T-cell (primary cell): Measurements from ENCODE around the gene RCBTB2. TPM values are rescaled to one million over a fixed set of nuclear protein-coding genes. Genes with fewer than 3 reads are reported as not detected.

Experiments
- ATAC-seq, 4 experiments: fragments of 200-7000 bp in 3 of 4; fragments of 150-1000 bp in 1 of 4; cut with Tn5 transposase; replicated peaks in 1 of 4; 1 replicate in 3 of 4; 2 replicates in 1 of 4; pipeline ENCODE4 v1.10.0; 2021; ENCODE audit warnings: moderate library complexity in 3 of 4, mild to moderate bottlenecking in 2 of 4, moderate number of reproducible peaks in 1 of 4
- CTCF ChIA-PET, 2 donors: fragments of 300-600 bp; sonication (Branson Sonifier 250); formaldehyde crosslinking; loops; one replicate each; lab custom pipeline; 2022; ENCODE audit warnings: antibody characterized with exemption in 2 of 2; lab: Charles Lee
- POLR2A ChIA-PET, 2 donors: fragments of 300-600 bp; sonication (Branson Sonifier 250); formaldehyde crosslinking; loops; one replicate each; lab custom pipeline; 2022; ENCODE audit warnings: antibody characterized with exemption in 2 of 2; lab: Charles Lee
- DNase-seq, 35 experiments: peaks; one replicate each; pipeline versions ENCODE4 v3.0.0 to v3.0.0-alpha.2; 2013 to 2023
- H3K27ac ChIP-seq: one replicate; pipeline ENCODE4 v1.5.1; 2013; ENCODE audit warnings: low read length
- H3K27me3 ChIP-seq, 2 experiments: replicated peaks in 1 of 2; 1 replicate in 1 of 2; 2 replicates in 1 of 2; pipeline versions ENCODE4 v1.6.1 to v1.7.0; 2013; ENCODE audit warnings: low read length in 1 of 2, mixed read lengths in 1 of 2; ENCODE audit not compliant: control insufficient read depth in 2 of 2, insufficient read depth in 2 of 2; ENCODE audit errors: extremely low read depth in 1 of 2
- H3K36me3 ChIP-seq, 2 donors: 1 replicate in 1 of 2; 2 replicates in 1 of 2; pipeline versions ENCODE4 v1.6.1 to v1.7.0; 2013; ENCODE audit warnings: low read length in 1 of 2; ENCODE audit not compliant: control insufficient read depth in 2 of 2, insufficient read depth in 1 of 2; ENCODE audit errors: extremely low read depth in 1 of 2
- H3K4me1 ChIP-seq, 2 experiments: 1 replicate in 1 of 2; 2 replicates in 1 of 2; pipeline versions ENCODE4 v1.6.1 to v1.7.0; 2013; ENCODE audit warnings: low read length in 2 of 2, mixed read lengths in 1 of 2; ENCODE audit not compliant: insufficient read depth in 2 of 2, control insufficient read depth in 1 of 2; ENCODE audit errors: extremely low read depth in 1 of 2
- H3K4me3 ChIP-seq, 2 donors: 1 replicate in 1 of 2; 2 replicates in 1 of 2; pipeline versions ENCODE4 v1.5.1 to v1.7.0; 2013; ENCODE audit warnings: mild to moderate bottlenecking in 2 of 2, low read length in 1 of 2, moderate library complexity in 1 of 2; ENCODE audit not compliant: control insufficient read depth in 1 of 2; ENCODE audit errors: extremely low read depth in 1 of 2
- H3K9me3 ChIP-seq: 2 replicates; pipeline ENCODE4 v1.7.0; 2013
- H3K27ac Mint-ChIP-seq, 2 donors: one replicate each; pipeline ENCODE4 v1.8.0; 2020 to 2021; ENCODE audit warnings: mild to moderate bottlenecking in 2 of 2, mixed read lengths in 2 of 2
- H3K27me3 Mint-ChIP-seq, 2 donors: one replicate each; pipeline ENCODE4 v1.8.0; 2021 to 2022; ENCODE audit warnings: mixed read lengths in 2 of 2
- H3K36me3 Mint-ChIP-seq: one replicate; pipeline ENCODE4 v1.8.0; 2021; ENCODE audit warnings: mixed read lengths
- H3K4me1 Mint-ChIP-seq, 3 donors: one replicate each; pipeline ENCODE4 v1.8.0; 2020 to 2022; ENCODE audit warnings: mixed read lengths in 3 of 3, mild to moderate bottlenecking in 1 of 3
- H3K4me3 Mint-ChIP-seq, 3 donors: one replicate each; pipeline ENCODE4 v1.8.0; 2020 to 2022; ENCODE audit warnings: mild to moderate bottlenecking in 3 of 3, mixed read lengths in 3 of 3, moderate library complexity in 3 of 3
- H3K9me3 Mint-ChIP-seq, 3 donors: one replicate each; pipeline ENCODE4 v1.8.0; 2020 to 2022; ENCODE audit warnings: mixed read lengths in 3 of 3
- WGBS: methylation state at CpG from one replicate; pipeline ENCODE4 v1.1.5; 2013; ENCODE audit warnings: missing lambda C conversion rate; ENCODE audit not compliant: insufficient coverage; 5-methylcytosine and 5-hydroxymethylcytosine counted together
- total RNA-seq, 35 experiments: library from RNA in 6 of 35; stranded (reverse) in 6 of 35; fragments of 120-200 nt in 1 of 35; gene quantifications; one replicate each; pipeline versions ENCODE4 v1.2.1 to v1.2.4 and lab custom pipeline; 2013 to 2026

Gene RCBTB2
- total RNA-seq, 5 donors from 2014 or later (not counting 1 experiment from before 2014, with no cell fraction given) = 10.4 to 19.7 (median 16.2) TPM

- no peaks in the 10 kb centered on the region for H3K9me3 ChIP-seq
- Mint-ChIP-seq H3K4me1 (peaks cover 22 to 24% (median 22%) of the 10 kb centered on the region in 3 donors), H3K4me3 (no peak overlapping the region), H3K27ac (no peak overlapping the region), H3K36me3 (peaks cover 6% of the 10 kb centered on the region), H3K27me3 (no peaks in the 10 kb centered on the region), H3K9me3 (peaks cover 0 to 11% (median 0%) of the 10 kb centered on the region in 3 donors)
- ChIA-PET CTCF (interaction anchor here in 1 of 2 donors (0.7 to 1.3 kb wide), 2 partner anchors 44 to 423 kb away, joined by 5 to 6 read pairs; no protein-coding TSS in a partner anchor), POLR2A (interaction anchor here (0.6 to 0.7 kb wide), 2 partner anchors 9 to 194 kb away, joined by 3 to 5 read pairs; no protein-coding TSS in a partner anchor)
- H3K27me3 ChIP-seq = no peaks in the 10 kb centered on the region
- no peak overlapping the region for H3K27ac ChIP-seq
- H3K36me3 ChIP-seq = no peaks in the 10 kb centered on the region
- ATAC-seq (no peak), DNase-seq (no peak)
- WGBS = 92% methylated on average over 2 of the region's 2 CpGs
- H3K4me1 ChIP-seq = peaks cover 13 to 21% of the 10 kb centered on the region in 2 experiments
- H3K4me3 ChIP-seq = no peak overlapping the region
Measured at GRCh38 chr13:48535766-48536165, 2.9 kb upstream of the RCBTB2 start.

GRCh38 chr13:48534911-48535501 lies 2.1 kb upstream of the RCBTB2 start:
- ChIA-PET POLR2A (interaction anchor here in 1 of 2 donors (0.7 kb wide), 1 partner anchor 8 kb away, joined by 5 read pairs; no protein-coding TSS in a partner anchor), CTCF (interaction anchor here in 1 of 2 donors (0.7 to 1.8 kb wide), 3 partner anchors 15 to 423 kb away, joined by 3 to 10 read pairs (median 6); no protein-coding TSS in a partner anchor)
- no CpG with 5 or more reads among the region's 5 CpGs for WGBS
- Mint-ChIP-seq H3K27ac (peak overlapping the region in 1 of 2 donors; percentile 38), H3K4me3 (no peak overlapping the region), H3K9me3 (peaks cover 0 to 11% (median 0%) of the 10 kb centered on the region in 3 donors), H3K4me1 (peaks cover 23 to 31% (median 24%) of the 10 kb centered on the region in 3 donors), H3K27me3 (no peaks in the 10 kb centered on the region), H3K36me3 (peaks cover 6% of the 10 kb centered on the region)
- H3K27ac ChIP-seq = no peak overlapping the region
- H3K4me3 ChIP-seq = no peak overlapping the region
- no peaks in the 10 kb centered on the region for H3K27me3 ChIP-seq
- ATAC-seq (no peak), DNase-seq (no peak)
- H3K36me3 ChIP-seq = no peaks in the 10 kb centered on the region
- H3K4me1 ChIP-seq = peaks cover 13 to 21% of the 10 kb centered on the region in 2 experiments
- H3K9me3 ChIP-seq = no peaks in the 10 kb centered on the region

- no peaks in the 10 kb centered on the region for H3K27me3 Mint-ChIP-seq
- peaks cover 24 to 35% (median 25%) of the 10 kb centered on the region in 3 donors for H3K4me1 Mint-ChIP-seq
- H3K9me3 ChIP-seq = no peaks in the 10 kb centered on the region
- H3K27ac ChIP-seq = peak overlapping the region; percentile 97
- ChIA-PET POLR2A (interaction anchor here (0.5 to 0.9 kb wide), 5 partner anchors 11 to 420 kb away, joined by 3 to 6 read pairs (median 3); no protein-coding TSS in a partner anchor), CTCF (interaction anchor here (0.8 to 1.8 kb wide), 6 partner anchors 8 to 46 kb away, joined by 3 to 10 read pairs (median 4); no protein-coding TSS in a partner anchor)
- peaks cover 0 to 11% (median 0%) of the 10 kb centered on the region in 3 donors for H3K9me3 Mint-ChIP-seq
- H3K27me3 ChIP-seq = no peaks in the 10 kb centered on the region
- no peaks in the 10 kb centered on the region for H3K36me3 ChIP-seq
- peaks cover 2% of the 10 kb centered on the region for H3K36me3 Mint-ChIP-seq
- peak overlapping the region; percentile 99 for H3K27ac Mint-ChIP-seq
- ATAC-seq (no peak), DNase-seq (peak in 1 of 35 experiments; percentile 11)
- no peak overlapping the region for H3K4me3 ChIP-seq
- H3K4me3 Mint-ChIP-seq = peak overlapping the region; percentile 90 to 93 (median 92)
- peaks cover 13 to 21% of the 10 kb centered on the region in 2 experiments for H3K4me1 ChIP-seq
- 100% methylated on average over 2 of the region's 9 CpGs for WGBS
Measured at GRCh38 chr13:48533961-48534600, 1.2 kb upstream of the RCBTB2 start.

GRCh38 chr13:48532256-48532505 lies 699 bp downstream of the RCBTB2 start:
- Mint-ChIP-seq H3K27ac (peak overlapping the region; percentile 99), H3K4me3 (peak overlapping the region; percentile 90 to 93 (median 92)), H3K27me3 (no peaks in the 10 kb centered on the region), H3K4me1 (peaks cover 24 to 44% (median 26%) of the 10 kb centered on the region in 3 donors), H3K36me3 (peaks cover 2% of the 10 kb centered on the region), H3K9me3 (peaks cover 0 to 11% (median 0%) of the 10 kb centered on the region in 3 donors)
- ATAC-seq (peak; percentile 17 to 51 (median 33)), DNase-seq (no peak)
- Histone ChIP-seq H3K27me3 (no peaks in the 10 kb centered on the region), H3K27ac (peak overlapping the region; percentile 97), H3K36me3 (no peaks in the 10 kb centered on the region), H3K4me1 (peaks cover 13 to 21% of the 10 kb centered on the region in 2 experiments), H3K9me3 (no peaks in the 10 kb centered on the region), H3K4me3 (peak overlapping the region; percentile 87 to 96)
- 12% methylated on average over 16 of the region's 16 CpGs for WGBS
- CTCF ChIA-PET = interaction anchor here (0.6 to 1.8 kb wide), 13 partner anchors 10 to 709 kb away, joined by 3 to 10 read pairs (median 4); no protein-coding TSS in a partner anchor
- POLR2A ChIA-PET = interaction anchor here (0.6 to 1.8 kb wide), 14 partner anchors 8 to 230 kb away, joined by 3 to 7 read pairs (median 3); no protein-coding TSS in a partner anchor

- H3K4me1 ChIP-seq = peaks cover 13 to 22% of the 10 kb centered on the region in 2 experiments
- peak overlapping the region; percentile 87 to 96 for H3K4me3 ChIP-seq
- Mint-ChIP-seq H3K27ac (peak overlapping the region; percentile 99), H3K27me3 (no peaks in the 10 kb centered on the region), H3K4me3 (peak overlapping the region; percentile 90 to 93 (median 92)), H3K36me3 (peaks cover 2% of the 10 kb centered on the region), H3K4me1 (peaks cover 24 to 44% (median 26%) of the 10 kb centered on the region in 3 donors), H3K9me3 (peaks cover 0 to 8% (median 0%) of the 10 kb centered on the region in 3 donors)
- no peaks in the 10 kb centered on the region for H3K36me3 ChIP-seq
- POLR2A ChIA-PET = interaction anchor here in 1 of 2 donors (1.8 kb wide), 1 partner anchor 39 kb away, joined by 5 read pairs; no protein-coding TSS in a partner anchor
- peak in 1 of 4 experiments; percentile 3 for ATAC-seq
- WGBS = 50% methylated on average over 17 of the region's 19 CpGs
- no peaks in the 10 kb centered on the region for H3K9me3 ChIP-seq
- CTCF ChIA-PET = interaction anchor here in 1 of 2 donors (0.6 to 1.8 kb wide), 2 partner anchors 26 to 55 kb away, joined by 3 to 8 read pairs; no protein-coding TSS in a partner anchor
- peak in 13 of 35 experiments; percentile 4 to 49 (median 18) for DNase-seq
- peak overlapping the region; percentile 97 for H3K27ac ChIP-seq
- H3K27me3 ChIP-seq = no peaks in the 10 kb centered on the region
Measured at GRCh38 chr13:48531416-48532255, 1.2 kb downstream of the RCBTB2 start.
